H1 (cell line): ENCODE data around the gene RELB. TPM values are rescaled to one million over a fixed set of nuclear protein-coding genes. Genes with fewer than 3 reads are reported as not detected.

Experiments
- CTCF ChIA-PET: fragments of 300-600 bp; sonication (Branson Sonifier 250); formaldehyde crosslinking; loops from one replicate; lab custom pipeline; 2021; ENCODE audit not compliant: partially characterized antibody; lab: Charles Lee
- POLR2A ChIA-PET: fragments of 300-600 bp; sonication (Branson Sonifier 250); formaldehyde crosslinking; loops from one replicate; lab custom pipeline; 2021; ENCODE audit warnings: inconsistent platforms; ENCODE audit not compliant: partially characterized antibody; lab: Charles Lee
- DNase-seq, 2 experiments: peaks; one replicate each; pipeline versions ENCODE4 v3.0.0 to v3.0.0-alpha.2; 2010 to 2022; ENCODE audit warnings: low spot score in 2 of 2, low read depth in 1 of 2, mixed read lengths in 1 of 2
- FAIRE-seq: peaks from 2 replicates; lab custom pipeline; 2011; peaks lifted over from hg19 to GRCh38; lab: Jason Lieb, UNC
- H2AFZ ChIP-seq: 2 replicates; pipeline ENCODE4 v1.8.1; 2012; ENCODE audit warnings: low read length, inconsistent platforms
- H2AK5ac ChIP-seq: 2 replicates; pipeline ENCODE4 v1.6.1; 2013; ENCODE audit warnings: low read depth, low read length
- H2BK120ac ChIP-seq: replicated peaks from 2 replicates; pipeline ENCODE3; 2013; ENCODE audit warnings: low read depth, low read length, inconsistent platforms
- H2BK12ac ChIP-seq: 2 replicates; pipeline ENCODE4 v1.6.1; 2013; ENCODE audit warnings: low read depth, low read length
- H2BK15ac ChIP-seq: 2 replicates; pipeline ENCODE4 v1.6.1; 2013; ENCODE audit warnings: low read length
- H2BK20ac ChIP-seq: 2 replicates; pipeline ENCODE4 v1.6.1; 2013; ENCODE audit warnings: low read length
- H2BK5ac ChIP-seq: 2 replicates; pipeline ENCODE4 v1.6.1; 2013; ENCODE audit warnings: low read depth, low read length
- H3K14ac ChIP-seq: 2 replicates; pipeline ENCODE4 v1.6.1; 2013; ENCODE audit warnings: inconsistent platforms; ENCODE audit not compliant: insufficient read length
- H3K18ac ChIP-seq: 2 replicates; pipeline ENCODE4 v1.6.1; 2013; ENCODE audit warnings: low read length; ENCODE audit errors: extremely low read depth
- H3K23ac ChIP-seq: 2 replicates; pipeline ENCODE4 v1.6.1; 2013; ENCODE audit warnings: inconsistent platforms; ENCODE audit not compliant: insufficient read length
- H3K23me2 ChIP-seq: 2 replicates; pipeline ENCODE4 v1.6.1; 2013; ENCODE audit warnings: low read depth, low read length
- H3K27ac ChIP-seq: 2 replicates; pipeline ENCODE4 v1.6.1; 2011; ENCODE audit warnings: low read depth, low read length, inconsistent platforms
- H3K27me3 ChIP-seq, 4 experiments: replicated peaks in 1 of 4; 1 replicate in 1 of 4; 2 replicates in 3 of 4; pipeline versions ENCODE4 v1.6.1 to v1.8.1; 2011 to 2013; ENCODE audit warnings: low read length in 3 of 4, mild to moderate bottlenecking in 3 of 4, inconsistent platforms in 2 of 4, mixed read lengths in 2 of 4, moderate library complexity in 1 of 4; ENCODE audit not compliant: control insufficient read depth in 3 of 4, insufficient read depth in 3 of 4; ENCODE audit errors: extremely low read depth in 1 of 4
- H3K36me3 ChIP-seq, 4 experiments: 2 replicates each; pipeline versions ENCODE4 v1.6.1 to v1.8.1; 2011 to 2013; ENCODE audit warnings: mild to moderate bottlenecking in 4 of 4, low read length in 3 of 4, moderate library complexity in 2 of 4, control low read depth in 1 of 4, inconsistent platforms in 1 of 4; ENCODE audit not compliant: insufficient read depth in 4 of 4, control insufficient read depth in 2 of 4
- H3K4ac ChIP-seq: replicated peaks from 2 replicates; pipeline ENCODE3; 2013; ENCODE audit warnings: low read length, low read depth, mixed read lengths, inconsistent platforms; ENCODE audit not compliant: insufficient read length
- H3K4me1 ChIP-seq, 4 experiments: replicated peaks in 1 of 4; 1 replicate in 1 of 4; 2 replicates in 3 of 4; pipeline versions ENCODE4 v1.6.1 to v1.8.1; 2011 to 2013; ENCODE audit warnings: low read length in 3 of 4, inconsistent platforms in 2 of 4, mixed read lengths in 1 of 4; ENCODE audit not compliant: insufficient read depth in 4 of 4, control insufficient read depth in 3 of 4
- H3K4me2 ChIP-seq, 2 experiments: 2 replicates each; pipeline versions ENCODE4 v1.6.1 to v1.8.1; 2011 to 2013; ENCODE audit warnings: low read depth in 2 of 2, low read length in 2 of 2, control low read depth in 1 of 2, inconsistent platforms in 1 of 2, mild to moderate bottlenecking in 1 of 2; ENCODE audit not compliant: insufficient read depth in 1 of 2
- H3K4me3 ChIP-seq, 4 experiments: fragments of 200-600, 300-600 bp in 1 of 4; sonication (generic), shearing (Covaris generic), sonication (Bioruptor Twin) in 1 of 4; 2 replicates each; pipeline versions ENCODE4 v1.5.1 to v1.8.1; 2011 to 2016; ENCODE audit warnings: low read length in 4 of 4, low read depth in 3 of 4, control low read depth in 2 of 4, inconsistent platforms in 2 of 4, mild to moderate bottlenecking in 2 of 4, mixed read lengths in 1 of 4, moderate library complexity in 1 of 4; ENCODE audit not compliant: insufficient read depth in 2 of 4; ENCODE audit errors: extremely low read depth in 1 of 4
- H3K56ac ChIP-seq: replicated peaks from 2 replicates; pipeline ENCODE3; 2013; ENCODE audit warnings: low read depth, mild to moderate bottlenecking, mixed read lengths, low read length, inconsistent platforms; ENCODE audit not compliant: insufficient read length
- H3K79me1 ChIP-seq: 2 replicates; pipeline ENCODE4 v1.6.1; 2013; ENCODE audit warnings: low read depth, low read length, control low read depth
- H3K79me2 ChIP-seq, 2 experiments: 2 replicates each; pipeline versions ENCODE4 v1.6.1 to v1.8.1; 2012 to 2013; ENCODE audit warnings: low read length in 2 of 2, mild to moderate bottlenecking in 2 of 2, inconsistent platforms in 1 of 2; ENCODE audit not compliant: insufficient read depth in 2 of 2, control insufficient read depth in 1 of 2
- H3K9ac ChIP-seq, 4 experiments: replicated peaks in 1 of 4; 1 replicate in 1 of 4; 2 replicates in 3 of 4; pipeline versions ENCODE4 v1.6.1 to v1.8.1; 2011 to 2013; ENCODE audit warnings: low read depth in 3 of 4, low read length in 3 of 4, control low read depth in 2 of 4, mild to moderate bottlenecking in 2 of 4, moderate library complexity in 2 of 4, inconsistent platforms in 1 of 4; ENCODE audit errors: extremely low read depth in 1 of 4
- H3K9me3 ChIP-seq, 2 experiments: 2 replicates each; pipeline versions ENCODE4 v1.6.1 to v1.8.1; 2012 to 2013; ENCODE audit warnings: mild to moderate bottlenecking in 2 of 2, moderate library complexity in 2 of 2, control low read depth in 1 of 2, inconsistent platforms in 1 of 2, low read depth in 1 of 2, low read length in 1 of 2, mixed read lengths in 1 of 2; ENCODE audit not compliant: insufficient read depth in 2 of 2
- H4K20me1 ChIP-seq, 2 experiments: replicated peaks in 1 of 2; 2 replicates each; pipeline versions ENCODE3 to v1.8.1; 2011 to 2013; ENCODE audit warnings: inconsistent platforms in 2 of 2, low read length in 2 of 2, mild to moderate bottlenecking in 1 of 2; ENCODE audit not compliant: insufficient read depth in 2 of 2, control insufficient read depth in 1 of 2
- H4K5ac ChIP-seq: 2 replicates; pipeline ENCODE4 v1.6.1; 2013; ENCODE audit warnings: low read length, low read depth, mixed read lengths, inconsistent platforms; ENCODE audit not compliant: insufficient read length
- H4K8ac ChIP-seq: 2 replicates; pipeline ENCODE4 v1.8.0; 2013; ENCODE audit warnings: mild to moderate bottlenecking, moderate library complexity, low read length, inconsistent platforms; ENCODE audit not compliant: insufficient read depth; ENCODE audit errors: extremely low read depth
- H4K91ac ChIP-seq: replicated peaks from 2 replicates; pipeline ENCODE3; 2013; ENCODE audit warnings: low read length, mixed read lengths, inconsistent platforms; ENCODE audit not compliant: insufficient read length
- ATF3 ChIP-seq: IDR thresholded peaks from 2 replicates; pipeline ENCODE4 v1.6.1; 2011; ENCODE audit warnings: low read depth, mild to moderate bottlenecking, low read length; ENCODE audit not compliant: insufficient read depth
- BCL11A ChIP-seq, 2 experiments: IDR thresholded peaks; one replicate each; pipeline ENCODE4 v1.6.1; 2011; ENCODE audit warnings: low read depth in 2 of 2, low read length in 2 of 2, mild to moderate bottlenecking in 2 of 2
- CBX8 ChIP-seq: fragments of 300-800, 300-1000 bp; sonication (generic); IDR thresholded peaks from 2 replicates; pipeline ENCODE4 v1.7.1; 2016; ENCODE audit warnings: low read depth, low read length, borderline replicate concordance
- FOSL1 ChIP-seq: IDR thresholded peaks from 2 replicates; pipeline ENCODE4 v1.6.1; 2011; ENCODE audit warnings: mild to moderate bottlenecking, low read depth, low read length, moderate library complexity; ENCODE audit not compliant: insufficient read depth
- GABPA ChIP-seq: IDR thresholded peaks from 2 replicates; pipeline ENCODE4 v1.6.1; 2011; ENCODE audit warnings: mild to moderate bottlenecking, low read length, moderate library complexity, borderline replicate concordance; ENCODE audit not compliant: insufficient read depth
- HDAC6 ChIP-seq: IDR thresholded peaks from one replicate; pipeline ENCODE4 v1.7.1; 2012; ENCODE audit warnings: low read depth, mild to moderate bottlenecking, inconsistent platforms, low read length, moderate library complexity
- RAD21 ChIP-seq, 2 experiments: IDR thresholded peaks in 1 of 2; conservative IDR thresholded peaks in 1 of 2; 2 replicates each; pipeline ENCODE4 v1.6.1; 2011; ENCODE audit warnings: low read depth in 2 of 2, low read length in 2 of 2, improper control_type of control experiment in 1 of 2, inconsistent platforms in 1 of 2, mild to moderate bottlenecking in 1 of 2, moderate library complexity in 1 of 2
- RXRA ChIP-seq: IDR thresholded peaks from 2 replicates; pipeline ENCODE4 v1.6.1; 2011; ENCODE audit warnings: low read depth, mild to moderate bottlenecking, low read length, moderate library complexity; ENCODE audit not compliant: insufficient read depth
- WGBS, 2 experiments: shearing (Covaris generic) in 1 of 2; methylation state at CpG; one replicate each; pipeline versions ENCODE4 v1.1.6 to v1.1.7; 2013 to 2015; ENCODE audit warnings: low lambda C conversion rate in 2 of 2, mixed read lengths in 2 of 2, inconsistent platforms in 1 of 2, low coverage in 1 of 2, missing lambda C conversion rate in 1 of 2; ENCODE audit not compliant: insufficient replicate concordance in 2 of 2, insufficient coverage in 1 of 2, insufficient read length in 1 of 2; ENCODE audit errors: extremely low coverage in 1 of 2, missing lambda C conversion rate in 1 of 2; 5-methylcytosine and 5-hydroxymethylcytosine counted together
- polyA plus RNA-seq, 7 experiments: library from polyadenylated mRNA; depleted of rRNA in 3 of 7; stranded (reverse) in 5 of 7; unstranded in 2 of 7; fragments of >200 nt in 5 of 7; fragments of 200-250 nt in 2 of 7; gene quantifications; 1 replicate in 5 of 7; 2 replicates in 1 of 7; 4 replicates in 1 of 7; pipeline versions ENCODE4 v1.2.1 to v1.2.3, GENCODE V29; 2011 to 2013; ENCODE audit warnings: missing spikeins in 2 of 7, mixed read lengths in 2 of 7
- total RNA-seq: library from RNA; stranded (reverse); fragmentation: NEBNext Ultra II Directional; extraction: Animal tissue kit (Norgen Biotek cat#: 25700); gene quantifications from 2 replicates; pipeline ENCODE4 v1.2.1, GENCODE V29; 2021
- TF ChIP-seq, protein P1 (sequence below), 3 experiments: IDR thresholded peaks; 1 replicate in 2 of 3; 2 replicates in 1 of 3; pipeline versions ENCODE4 v1.5.1 to v1.6.1; 2011; ENCODE audit warnings: low read length in 3 of 3, mild to moderate bottlenecking in 3 of 3, inconsistent platforms in 2 of 3, low read depth in 1 of 3, moderate library complexity in 1 of 3; ENCODE audit not compliant: insufficient read depth in 1 of 3; ENCODE audit errors: control extremely low read depth in 1 of 3

Gene RELB
- total and polyA plus RNA-seq, 2 of the 8 experiments (the other 6 are each of a cell fraction or from before 2014, with no cell fraction given): 10.0 to 13.1 TPM

DNA sequence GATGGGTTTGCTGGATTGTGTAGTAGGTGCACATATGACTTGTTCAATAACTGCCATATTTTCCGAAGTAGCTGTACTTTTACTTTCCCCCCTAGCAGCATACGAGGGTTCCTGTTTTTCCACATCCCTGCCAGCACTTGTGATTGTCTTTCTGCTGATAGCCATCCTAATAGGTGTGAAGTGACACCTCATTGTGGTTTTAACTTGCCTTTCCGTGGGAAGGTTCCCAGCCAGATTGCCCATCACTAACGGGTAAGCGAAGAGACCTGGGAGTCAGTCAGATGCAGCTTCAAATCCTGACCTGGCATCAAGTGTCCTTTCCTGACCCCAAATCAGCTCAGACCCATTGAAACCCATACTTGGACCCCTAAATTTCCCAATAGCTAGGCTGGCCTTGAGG, 41.6 kb upstream of the RELB start:
- 91% methylated on average over 5 of the region's 5 CpGs; no CpG with 5 or more reads in 1 of the 2 experiments for WGBS, 2 experiments
- H3K18ac ChIP-seq: no peak overlapping the region
- no peak overlapping the region for H3K9ac ChIP-seq
- H2AK5ac ChIP-seq: no peak overlapping the region
- H3K14ac ChIP-seq: no peak overlapping the region
- H3K36me3 ChIP-seq: peaks cover 0 to 12% (median 5%) of the 10 kb centered on the region in 4 experiments; a peak in 4 of 8 replicates
- no peaks in the 10 kb centered on the region for H3K27me3 ChIP-seq
- no peak overlapping the region for H3K56ac ChIP-seq
- H3K9me3 ChIP-seq: no peaks in the 10 kb centered on the region
- no peak overlapping the region for H4K8ac ChIP-seq
- no peak overlapping the region for H4K91ac ChIP-seq
- no peak overlapping the region for H2BK20ac ChIP-seq
- H3K4ac ChIP-seq: no peak overlapping the region
- no peak for FAIRE-seq
- CTCF ChIA-PET: interaction anchor here (1.3 to 4.2 kb wide), 4 partner anchors 29 to 100 kb away, joined by 4 to 17 read pairs (median 6); no protein-coding TSS in a partner anchor
- H4K20me1 ChIP-seq: peaks cover 6 to 29% of the 10 kb centered on the region in 2 experiments
- POLR2A ChIA-PET: interaction anchor here (0.7 to 2.3 kb wide), 7 partner anchors 11 to 106 kb away, joined by 3 to 7 read pairs (median 4); partner anchors contain the start of genes APOC2, APOE and TOMM40
- peaks cover 8% of the 10 kb centered on the region; the same call in 1 of the 2 replicates for H3K23me2 ChIP-seq
- H2BK12ac ChIP-seq: no peak overlapping the region
- H3K4me1 ChIP-seq: peaks cover 0 to 7% (median 6%) of the 10 kb centered on the region in 4 experiments; a peak in 6 of 7 replicates
- H3K27ac ChIP-seq: no peak overlapping the region
- peaks cover 29% of the 10 kb centered on the region for H3K79me1 ChIP-seq
- no peak overlapping the region for H2BK5ac ChIP-seq
- no peak overlapping the region for H3K23ac ChIP-seq
- no peak overlapping the region for H3K4me2 ChIP-seq
- no peak overlapping the region for H2AFZ ChIP-seq
- no peak overlapping the region for H3K4me3 ChIP-seq
- H3K79me2 ChIP-seq: peaks cover 32 to 64% of the 10 kb centered on the region in 2 experiments
- H4K5ac ChIP-seq: no peak overlapping the region
- DNase-seq: no peak
- H2BK120ac ChIP-seq: no peak overlapping the region
- no peak overlapping the region for H2BK15ac ChIP-seq
- TF ChIP-seq CBX8 (no peak), BCL11A (IDR thresholded peaks at IDR 0.05; ENCODE audit: low read depth in 2 of 2, low read length in 2 of 2) (no peak), ATF3 (no peak), FOSL1 (no peak), HDAC6 (no peak), RAD21 (IDR thresholded peaks at IDR 0.05 in 1 of 2, conservative IDR thresholded peaks at IDR 0.05 in 1 of 2; ENCODE audit: low read depth in 2 of 2, low read length in 2 of 2) (no peak), GABPA (no peak), RXRA (no peak)
- TF ChIP-seq, protein P1, sequence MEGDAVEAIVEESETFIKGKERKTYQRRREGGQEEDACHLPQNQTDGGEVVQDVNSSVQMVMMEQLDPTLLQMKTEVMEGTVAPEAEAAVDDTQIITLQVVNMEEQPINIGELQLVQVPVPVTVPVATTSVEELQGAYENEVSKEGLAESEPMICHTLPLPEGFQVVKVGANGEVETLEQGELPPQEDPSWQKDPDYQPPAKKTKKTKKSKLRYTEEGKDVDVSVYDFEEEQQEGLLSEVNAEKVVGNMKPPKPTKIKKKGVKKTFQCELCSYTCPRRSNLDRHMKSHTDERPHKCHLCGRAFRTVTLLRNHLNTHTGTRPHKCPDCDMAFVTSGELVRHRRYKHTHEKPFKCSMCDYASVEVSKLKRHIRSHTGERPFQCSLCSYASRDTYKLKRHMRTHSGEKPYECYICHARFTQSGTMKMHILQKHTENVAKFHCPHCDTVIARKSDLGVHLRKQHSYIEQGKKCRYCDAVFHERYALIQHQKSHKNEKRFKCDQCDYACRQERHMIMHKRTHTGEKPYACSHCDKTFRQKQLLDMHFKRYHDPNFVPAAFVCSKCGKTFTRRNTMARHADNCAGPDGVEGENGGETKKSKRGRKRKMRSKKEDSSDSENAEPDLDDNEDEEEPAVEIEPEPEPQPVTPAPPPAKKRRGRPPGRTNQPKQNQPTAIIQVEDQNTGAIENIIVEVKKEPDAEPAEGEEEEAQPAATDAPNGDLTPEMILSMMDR (IDR thresholded peaks at IDR 0.05; ENCODE audit: control extremely low read depth in 1 of 3, insufficient read depth in 1 of 3, low read depth in 1 of 3, low read length in 3 of 3): no peak
